Suprapubic skin (tissue), 3 donors: ENCODE measurements around the gene SLAMF7.

ENCODE experiments used
- POLR2AphosphoS5 ChIP-seq, 3 donors: sonication (generic); formaldehyde crosslinking; IDR thresholded peaks; one replicate each; pipeline ENCODE4 v1.6.1; 2017; ENCODE audit warnings: antibody characterized with exemption in 3 of 3
- TF ChIP-seq, protein P1 (sequence below), 2 donors: fragments of 200-600 bp in 1 of 2; fragments of 450-650 bp in 1 of 2; sonication (generic) in 1 of 2; IDR thresholded peaks; one replicate each; pipeline ENCODE4 v1.5.1; 2016 to 2019; ENCODE audit warnings: antibody characterized with exemption in 2 of 2, mild to moderate bottlenecking in 1 of 2, moderate library complexity in 1 of 2

- TF ChIP-seq, protein P1, sequence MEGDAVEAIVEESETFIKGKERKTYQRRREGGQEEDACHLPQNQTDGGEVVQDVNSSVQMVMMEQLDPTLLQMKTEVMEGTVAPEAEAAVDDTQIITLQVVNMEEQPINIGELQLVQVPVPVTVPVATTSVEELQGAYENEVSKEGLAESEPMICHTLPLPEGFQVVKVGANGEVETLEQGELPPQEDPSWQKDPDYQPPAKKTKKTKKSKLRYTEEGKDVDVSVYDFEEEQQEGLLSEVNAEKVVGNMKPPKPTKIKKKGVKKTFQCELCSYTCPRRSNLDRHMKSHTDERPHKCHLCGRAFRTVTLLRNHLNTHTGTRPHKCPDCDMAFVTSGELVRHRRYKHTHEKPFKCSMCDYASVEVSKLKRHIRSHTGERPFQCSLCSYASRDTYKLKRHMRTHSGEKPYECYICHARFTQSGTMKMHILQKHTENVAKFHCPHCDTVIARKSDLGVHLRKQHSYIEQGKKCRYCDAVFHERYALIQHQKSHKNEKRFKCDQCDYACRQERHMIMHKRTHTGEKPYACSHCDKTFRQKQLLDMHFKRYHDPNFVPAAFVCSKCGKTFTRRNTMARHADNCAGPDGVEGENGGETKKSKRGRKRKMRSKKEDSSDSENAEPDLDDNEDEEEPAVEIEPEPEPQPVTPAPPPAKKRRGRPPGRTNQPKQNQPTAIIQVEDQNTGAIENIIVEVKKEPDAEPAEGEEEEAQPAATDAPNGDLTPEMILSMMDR (IDR thresholded peaks at IDR 0.05), result no peak
- no peak for TF ChIP-seq POLR2AphosphoS5 (IDR thresholded peaks at IDR 0.05)
Measured at GRCh38 chr1:160717306-160717705, 21.7 kb upstream of the SLAMF7 start.
